ENCODE data around the gene ATP1A1. TPM values are rescaled to one million over a fixed set of nuclear protein-coding genes. Genes with fewer than 3 reads are reported as not detected.

The ATP1A1 gene
- total RNA-seq, 2 experiments from 2014 or later, result 251 to 262 TPM

- H3K27me3 ChIP-seq (ENCODE audit: control insufficient read depth in 1 of 2, insufficient read depth in 2 of 2, low read length in 2 of 2), result no peaks in the 10 kb centered on the region
- no peak for ATAC-seq (ENCODE audit: poor library complexity)
- no peak overlapping the region for H3K27ac Mint-ChIP-seq
These were observed 41.3 kb downstream of the ATP1A1 start for GRCh38 chr1:116414364-116414763.

GRCh38 chr1:116415200-116415698 is 42.2 kb downstream of the ATP1A1 start:
- TF ChIP-seq, protein P1, sequence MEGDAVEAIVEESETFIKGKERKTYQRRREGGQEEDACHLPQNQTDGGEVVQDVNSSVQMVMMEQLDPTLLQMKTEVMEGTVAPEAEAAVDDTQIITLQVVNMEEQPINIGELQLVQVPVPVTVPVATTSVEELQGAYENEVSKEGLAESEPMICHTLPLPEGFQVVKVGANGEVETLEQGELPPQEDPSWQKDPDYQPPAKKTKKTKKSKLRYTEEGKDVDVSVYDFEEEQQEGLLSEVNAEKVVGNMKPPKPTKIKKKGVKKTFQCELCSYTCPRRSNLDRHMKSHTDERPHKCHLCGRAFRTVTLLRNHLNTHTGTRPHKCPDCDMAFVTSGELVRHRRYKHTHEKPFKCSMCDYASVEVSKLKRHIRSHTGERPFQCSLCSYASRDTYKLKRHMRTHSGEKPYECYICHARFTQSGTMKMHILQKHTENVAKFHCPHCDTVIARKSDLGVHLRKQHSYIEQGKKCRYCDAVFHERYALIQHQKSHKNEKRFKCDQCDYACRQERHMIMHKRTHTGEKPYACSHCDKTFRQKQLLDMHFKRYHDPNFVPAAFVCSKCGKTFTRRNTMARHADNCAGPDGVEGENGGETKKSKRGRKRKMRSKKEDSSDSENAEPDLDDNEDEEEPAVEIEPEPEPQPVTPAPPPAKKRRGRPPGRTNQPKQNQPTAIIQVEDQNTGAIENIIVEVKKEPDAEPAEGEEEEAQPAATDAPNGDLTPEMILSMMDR (IDR thresholded peaks at IDR 0.05), result no peak
- Histone ChIP-seq H3K9me3 (ENCODE audit: control insufficient read depth in 1 of 2, insufficient read depth in 1 of 2, low read length in 2 of 2) (no peaks in the 10 kb centered on the region), H3K27ac (ENCODE audit: low read depth in 1 of 2, low read length in 2 of 2) (no peak overlapping the region), H3K4me1 (ENCODE audit: insufficient read depth, low read length) (peaks cover 22% of the 10 kb centered on the region), H3K4me3 (ENCODE audit: low read length) (no peak overlapping the region), H3K27me3 (ENCODE audit: control insufficient read depth in 1 of 2, insufficient read depth in 2 of 2, low read length in 2 of 2) (no peaks in the 10 kb centered on the region), H3K36me3 (ENCODE audit: insufficient read depth, low read length) (no peaks in the 10 kb centered on the region)
- Mint-ChIP-seq H3K4me1 (ENCODE audit: low read depth) (peaks cover 45% of the 10 kb centered on the region), H3K27ac (peak overlapping the region; percentile 21), H3K4me3 (peak overlapping the region; percentile 3), H3K27me3 (no peaks in the 10 kb centered on the region), H3K36me3 (ENCODE audit: low read depth) (peaks cover 12% of the 10 kb centered on the region), H3K9me3 (no peaks in the 10 kb centered on the region)
- ChIA-PET CTCF (no interaction called here), POLR2A (no interaction called here)
- intact Hi-C loops (cut with DNase I, micrococcal nuclease), result loop anchor here in 1 of 2 experiments (5.0 kb wide), 2 partner anchors 43 to 357 kb away; partner anchors contain the start of gene ATP1A1
- no peak for DNase-seq
- no peak for ATAC-seq (ENCODE audit: poor library complexity)

More at GRCh38 chr1:116414364-116414763, 41.3 kb downstream of the ATP1A1 start:
- ChIA-PET POLR2A (no interaction called here), CTCF (no interaction called here)
- H3K9me3 Mint-ChIP-seq, result no peaks in the 10 kb centered on the region
- TF ChIP-seq, protein P1 (IDR thresholded peaks at IDR 0.05), result no peak
- Histone ChIP-seq H3K36me3 (ENCODE audit: insufficient read depth, low read length) (no peaks in the 10 kb centered on the region), H3K4me3 (ENCODE audit: low read length) (no peak overlapping the region), H3K9me3 (ENCODE audit: control insufficient read depth in 1 of 2, insufficient read depth in 1 of 2, low read length in 2 of 2) (no peaks in the 10 kb centered on the region), H3K4me1 (ENCODE audit: insufficient read depth, low read length) (peaks cover 20% of the 10 kb centered on the region), H3K27ac (ENCODE audit: low read depth in 1 of 2, low read length in 2 of 2) (no peak overlapping the region)
- DNase-seq, result no peak
- peaks cover 49% of the 10 kb centered on the region for H3K4me1 Mint-ChIP-seq (ENCODE audit: low read depth)
- no peak overlapping the region for H3K4me3 Mint-ChIP-seq
- intact Hi-C loops (cut with DNase I, micrococcal nuclease), result no loop called here
- H3K27me3 Mint-ChIP-seq, result no peaks in the 10 kb centered on the region
- peaks cover 12% of the 10 kb centered on the region for H3K36me3 Mint-ChIP-seq (ENCODE audit: low read depth)

DNA sequence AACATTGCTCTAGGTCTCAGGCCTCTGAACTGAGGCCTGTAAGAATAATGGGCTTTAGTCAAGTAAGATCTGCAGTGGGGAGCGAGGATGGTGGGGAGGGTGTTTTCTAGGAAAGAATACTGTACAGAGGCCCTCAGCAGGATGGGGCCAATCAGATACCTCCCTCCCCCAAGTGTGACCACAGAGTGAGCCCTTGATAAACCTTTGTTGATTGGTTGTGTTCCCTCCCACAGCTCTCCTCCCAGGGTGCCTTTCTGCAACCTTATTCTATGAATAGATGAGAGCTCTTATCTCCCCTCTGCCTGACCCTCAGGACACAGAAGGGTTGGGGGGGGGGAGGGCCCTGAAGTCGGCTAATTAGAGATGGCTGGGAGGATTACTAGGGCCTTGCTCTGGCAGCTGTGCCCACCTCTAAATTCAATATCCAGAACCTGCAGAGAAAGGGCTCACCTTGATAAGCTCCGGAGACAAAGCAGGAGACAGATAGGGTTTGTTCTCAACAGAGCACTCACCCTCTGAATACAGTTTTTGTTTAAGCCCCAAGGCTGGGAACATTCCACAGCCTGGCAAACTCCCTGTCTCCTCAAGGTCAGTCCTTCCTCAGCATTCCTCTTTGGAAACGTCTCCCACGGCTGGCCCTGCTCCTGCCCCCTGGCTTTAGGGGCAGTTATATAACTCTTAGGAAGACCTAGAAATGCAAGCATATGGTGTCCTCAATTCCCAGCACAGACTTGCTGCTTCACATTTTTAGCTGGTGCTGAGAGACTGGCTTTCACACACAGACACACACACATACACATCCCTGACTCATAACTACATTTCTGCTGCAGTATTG is 42.9 kb downstream of the ATP1A1 start:
- ATAC-seq (ENCODE audit: poor library complexity), result no peak
- peak overlapping the region; percentile 67 for H3K4me3 Mint-ChIP-seq

More for the DNA sequence above, 42.9 kb downstream of the ATP1A1 start:
- no peak for DNase-seq
- Mint-ChIP-seq H3K27ac (peak overlapping the region; percentile 97), H3K9me3 (no peaks in the 10 kb centered on the region), H3K27me3 (no peaks in the 10 kb centered on the region), H3K36me3 (ENCODE audit: low read depth) (peaks cover 12% of the 10 kb centered on the region), H3K4me1 (ENCODE audit: low read depth) (peaks cover 43% of the 10 kb centered on the region)
- H3K27me3 ChIP-seq (ENCODE audit: control insufficient read depth in 1 of 2, insufficient read depth in 2 of 2, low read length in 2 of 2), result no peaks in the 10 kb centered on the region
- peaks cover 22% of the 10 kb centered on the region for H3K4me1 ChIP-seq (ENCODE audit: insufficient read depth, low read length)
- no peaks in the 10 kb centered on the region for H3K9me3 ChIP-seq (ENCODE audit: control insufficient read depth in 1 of 2, insufficient read depth in 1 of 2, low read length in 2 of 2)
- intact Hi-C loops (cut with DNase I, micrococcal nuclease), result loop anchor here in 1 of 2 experiments (5.0 kb wide), 2 partner anchors 44 to 356 kb away; partner anchors contain the start of gene ATP1A1
- no peak overlapping the region for H3K4me3 ChIP-seq (ENCODE audit: low read length)
- TF ChIP-seq, protein P1 (IDR thresholded peaks at IDR 0.05), result no peak
- ChIA-PET CTCF (no interaction called here), POLR2A (interaction anchor here (3.5 kb wide), 1 partner anchor 41 kb away, joined by 32 read pairs; no protein-coding TSS in a partner anchor)
- no peak overlapping the region for H3K27ac ChIP-seq (ENCODE audit: low read depth in 1 of 2, low read length in 2 of 2)
- no peaks in the 10 kb centered on the region for H3K36me3 ChIP-seq (ENCODE audit: insufficient read depth, low read length)
